ENCODE results near the gene SOST.

GRCh38 chr17:43768943-43769342, 10.4 kb upstream of the SOST start:
- TF ChIP-seq CTCF (conservative IDR thresholded peaks at IDR 0.05 in 1 of 2, IDR thresholded peaks at IDR 0.05 in 1 of 2; ENCODE audit: extremely low read depth in 1 of 2, insufficient read depth in 1 of 2, low read depth in 1 of 2, low read length in 2 of 2), result no peak
- no peak for TF ChIP-seq EZH2 (IDR thresholded peaks at IDR 0.05; ENCODE audit: borderline replicate concordance, low read length)
